Liver (tissue), 9 donors: ENCODE data around the gene OR2AG1. TPM values are rescaled to one million over a fixed set of nuclear protein-coding genes. Genes with fewer than 3 reads are reported as not detected.

ENCODE experiments used
- DNase-seq: peaks from one replicate; pipeline ENCODE4 v3.0.0-alpha.2; 2017; ENCODE audit warnings: low spot score
- H3K27ac ChIP-seq, 2 donors: one replicate each; pipeline ENCODE4 v1.7.0; 2013; ENCODE audit warnings: inconsistent platforms in 2 of 2, low read length in 2 of 2, control low read depth in 1 of 2, low read depth in 1 of 2, mild to moderate bottlenecking in 1 of 2
- H3K27me3 ChIP-seq, 4 donors: one replicate each; pipeline versions ENCODE4 v1.6.1 to v1.7.0; 2013; ENCODE audit warnings: low read length in 3 of 4, inconsistent platforms in 1 of 4, mild to moderate bottlenecking in 1 of 4, moderate library complexity in 1 of 4; ENCODE audit not compliant: control insufficient read depth in 4 of 4, insufficient read depth in 4 of 4
- H3K36me3 ChIP-seq, 4 donors: one replicate each; pipeline versions ENCODE4 v1.6.1 to v1.7.0; 2013; ENCODE audit warnings: low read length in 3 of 4, mild to moderate bottlenecking in 3 of 4, low read depth in 1 of 4, moderate library complexity in 1 of 4; ENCODE audit not compliant: control insufficient read depth in 4 of 4, insufficient read depth in 3 of 4
- H3K4me1 ChIP-seq, 4 donors: one replicate each; pipeline versions ENCODE4 v1.6.1 to v1.7.0; 2013; ENCODE audit warnings: low read length in 3 of 4, mild to moderate bottlenecking in 3 of 4, moderate library complexity in 1 of 4; ENCODE audit not compliant: control insufficient read depth in 4 of 4, insufficient read depth in 4 of 4
- H3K4me3 ChIP-seq, 3 donors: one replicate each; pipeline versions ENCODE4 v1.6.1 to v1.7.0; 2013; ENCODE audit warnings: low read length in 3 of 3, control low read depth in 1 of 3, low read depth in 1 of 3, mild to moderate bottlenecking in 1 of 3
- H3K9ac ChIP-seq, 2 donors: one replicate each; pipeline ENCODE4 v1.7.0; 2013; ENCODE audit warnings: low read length in 2 of 2, mild to moderate bottlenecking in 2 of 2, moderate library complexity in 2 of 2, control low read depth in 1 of 2, low read depth in 1 of 2
- H3K9me3 ChIP-seq, 4 donors: one replicate each; pipeline versions ENCODE4 v1.6.1 to v1.7.0; 2013; ENCODE audit warnings: low read length in 3 of 4; ENCODE audit not compliant: control insufficient read depth in 4 of 4
- ATF3 ChIP-seq: IDR thresholded peaks from 2 replicates; pipeline ENCODE4 v1.6.1; 2016; ENCODE audit warnings: antibody characterized with exemption
- CTCF ChIP-seq: fragments of 150-350 bp; IDR thresholded peaks from 2 replicates; pipeline ENCODE4 v1.5.1; 2017; ENCODE audit warnings: improper control_type of control experiment, low read depth, low read length; ENCODE audit not compliant: missing input control
- EGR1 ChIP-seq, 2 donors: IDR thresholded peaks; 2 replicates each; pipeline ENCODE4 v1.6.1; 2016 to 2018; ENCODE audit warnings: antibody characterized with exemption in 2 of 2, low read depth in 2 of 2
- FOXA1 ChIP-seq: IDR thresholded peaks from 2 replicates; pipeline ENCODE4 v1.6.1; 2016; ENCODE audit warnings: antibody characterized with exemption
- FOXA2 ChIP-seq: IDR thresholded peaks from 2 replicates; pipeline ENCODE4 v1.6.1; 2016; ENCODE audit warnings: antibody characterized with exemption
- GABPA ChIP-seq, 2 donors: IDR thresholded peaks in 1 of 2; conservative IDR thresholded peaks in 1 of 2; 2 replicates each; pipeline ENCODE4 v1.6.1; 2016; ENCODE audit warnings: antibody characterized with exemption in 2 of 2, mild to moderate bottlenecking in 1 of 2, moderate library complexity in 1 of 2
- HNF4A ChIP-seq, 2 donors: conservative IDR thresholded peaks; 2 replicates each; pipeline ENCODE4 v1.6.1; 2016; ENCODE audit warnings: antibody characterized with exemption in 2 of 2, mild to moderate bottlenecking in 2 of 2
- HNF4G ChIP-seq: IDR thresholded peaks from 2 replicates; pipeline ENCODE4 v1.6.1; 2016; ENCODE audit warnings: antibody characterized with exemption
- JUND ChIP-seq, 2 donors: IDR thresholded peaks; 2 replicates each; pipeline ENCODE4 v1.6.1; 2016; ENCODE audit warnings: antibody characterized with exemption in 2 of 2
- MAX ChIP-seq: IDR thresholded peaks from 2 replicates; pipeline ENCODE4 v1.6.1; 2016; ENCODE audit warnings: antibody characterized with exemption
- NR2F2 ChIP-seq: IDR thresholded peaks from 2 replicates; pipeline ENCODE4 v1.6.1; 2016; ENCODE audit warnings: antibody characterized with exemption
- RAD21 ChIP-seq, 2 donors: IDR thresholded peaks; 2 replicates each; pipeline ENCODE4 v1.6.1; 2016; ENCODE audit warnings: antibody characterized with exemption in 2 of 2, mild to moderate bottlenecking in 2 of 2
- REST ChIP-seq: IDR thresholded peaks from 2 replicates; pipeline ENCODE4 v1.6.1; 2016; ENCODE audit warnings: antibody characterized with exemption, mild to moderate bottlenecking
- RXRA ChIP-seq, 2 donors: IDR thresholded peaks; 2 replicates each; pipeline ENCODE4 v1.6.1; 2017 to 2018; ENCODE audit warnings: antibody characterized with exemption in 2 of 2, mild to moderate bottlenecking in 1 of 2
- SP1 ChIP-seq: IDR thresholded peaks from 2 replicates; pipeline ENCODE4 v1.6.1; 2018; ENCODE audit warnings: antibody characterized with exemption, mild to moderate bottlenecking
- TAF1 ChIP-seq: conservative IDR thresholded peaks from 2 replicates; pipeline ENCODE4 v1.6.1; 2016; ENCODE audit warnings: antibody characterized with exemption, mild to moderate bottlenecking
- YY1 ChIP-seq: IDR thresholded peaks from 2 replicates; pipeline ENCODE4 v1.6.1; 2016; ENCODE audit warnings: antibody characterized with exemption, mild to moderate bottlenecking
- ZBTB33 ChIP-seq: IDR thresholded peaks from 2 replicates; pipeline ENCODE4 v1.6.1; 2016; ENCODE audit warnings: antibody characterized with exemption
- WGBS: extraction: QIAGEN DNeasy Blood & Tissue Kit; methylation state at CpG from one replicate; pipeline ENCODE4 v1.1.7; 2013; 5-methylcytosine and 5-hydroxymethylcytosine counted together
- polyA plus RNA-seq, 2 donors: library from polyadenylated mRNA; stranded (reverse) in 1 of 2; unstranded in 1 of 2; fragments of 200-250 nt in 1 of 2; fragments of >200 nt in 1 of 2; fragmentation: Nextera tagmentation in 1 of 2; extraction: Ambion mirVana in 1 of 2; gene quantifications; one replicate each; pipeline versions ENCODE4 v1.2.1 to v1.2.3, GENCODE V29; 2013 to 2015
- total RNA-seq, 2 donors: library from RNA; depleted of rRNA; stranded (reverse); fragments of >200 nt; gene quantifications; one replicate each; pipeline ENCODE4 v1.2.3, GENCODE V29; 2014
- donor health status: healthy.
- donor health status: healthy.
- donor health status: healthy.
- donor health status: healthy.
- donor health status: healthy.

The OR2AG1 gene
- total and polyA plus RNA-seq, 4 donors = not detected

- Histone ChIP-seq H3K4me3 (no peak overlapping the region), H3K4me1 (no peaks in the 10 kb centered on the region), H3K27ac (no peak overlapping the region), H3K27me3 (no peaks in the 10 kb centered on the region), H3K9ac (no peak overlapping the region), H3K36me3 (no peaks in the 10 kb centered on the region), H3K9me3 (no peaks in the 10 kb centered on the region)
- no peak for DNase-seq
- TF ChIP-seq FOXA1 (no peak), JUND (IDR thresholded peaks at IDR 0.05) (no peak), TAF1 (no peak), GABPA (IDR thresholded peaks at IDR 0.05 in 1 of 2, conservative IDR thresholded peaks at IDR 0.05 in 1 of 2) (no peak), SP1 (no peak), NR2F2 (no peak), HNF4A (conservative IDR thresholded peaks at IDR 0.05) (no peak), EGR1 (IDR thresholded peaks at IDR 0.05; ENCODE audit: low read depth in 2 of 2) (no peak), HNF4G (no peak), ZBTB33 (no peak), CTCF (no peak), REST (no peak), YY1 (no peak), ATF3 (no peak), RAD21 (IDR thresholded peaks at IDR 0.05) (no peak), FOXA2 (no peak), RXRA (IDR thresholded peaks at IDR 0.05) (no peak), MAX (no peak)
- WGBS = 76% methylated on average over 1 of the region's 1 CpG
These were observed 44.2 kb upstream of the OR2AG1 start for GRCh38 chr11:6738590-6738989.
